HepG2 (cell line): ENCODE measurements around the gene SMNDC1. TPM values are rescaled to one million over a fixed set of nuclear protein-coding genes. Genes with fewer than 3 reads are reported as not detected.
A peak's percentile ranks its signal among the peaks of the same experiment; 100 is the strongest.

Experiments used
- CSRNP2 ChIP-seq: sonication (generic); formaldehyde crosslinking; conservative IDR thresholded peaks from 2 replicates; pipeline ENCODE4 v1.8.0; 2022; ENCODE audit warnings: low read depth, missing genetic modification reagents
- MBD4 ChIP-seq: IDR thresholded peaks from 2 replicates; pipeline ENCODE4 v1.6.1; 2012; ENCODE audit warnings: low read length, inconsistent platforms, borderline replicate concordance
- RXRA ChIP-seq: sonication (generic); formaldehyde crosslinking; IDR thresholded peaks from 2 replicates; pipeline ENCODE4 v1.5.1; 2020; ENCODE audit warnings: missing genetic modification reagents
- SMC3 ChIP-seq: IDR thresholded peaks from 2 replicates; pipeline ENCODE4 v1.6.1; 2011; ENCODE audit warnings: low read length, improper control_type of control experiment
- SP2 ChIP-seq: sonication (generic); formaldehyde crosslinking; IDR thresholded peaks from 2 replicates; pipeline ENCODE4 v1.5.1; 2020; ENCODE audit warnings: mild to moderate bottlenecking, missing genetic modification reagents
- STAG1 ChIP-seq: sonication (generic); formaldehyde crosslinking; IDR thresholded peaks from 2 replicates; pipeline ENCODE4 v1.4.0; 2020; ENCODE audit warnings: missing genetic modification reagents
- TCF7 ChIP-seq: sonication (generic); IDR thresholded peaks from 2 replicates; pipeline ENCODE4 v1.6.1; 2016; ENCODE audit warnings: antibody characterized with exemption, low read depth
- ZBTB10 ChIP-seq: sonication (generic); formaldehyde crosslinking; IDR thresholded peaks from 2 replicates; pipeline ENCODE4 v1.4.0; 2020; ENCODE audit warnings: missing genetic modification reagents, borderline replicate concordance
- ZFP90 ChIP-seq: sonication (generic); formaldehyde crosslinking; IDR thresholded peaks from 2 replicates; pipeline ENCODE4 v1.8.0; 2022; ENCODE audit warnings: missing genetic modification reagents, mild to moderate bottlenecking, inconsistent platforms, borderline replicate concordance
- ZKSCAN5 ChIP-seq: sonication (generic); formaldehyde crosslinking; IDR thresholded peaks from 2 replicates; pipeline ENCODE4 v1.5.1; 2020; ENCODE audit warnings: mild to moderate bottlenecking, missing genetic modification reagents
- ZMYM4 ChIP-seq: sonication (generic); formaldehyde crosslinking; IDR thresholded peaks from 2 replicates; pipeline ENCODE4 v1.8.1; 2023; ENCODE audit warnings: mild to moderate bottlenecking, missing genetic modification reagents
- ZNF251 ChIP-seq: sonication (generic); formaldehyde crosslinking; IDR thresholded peaks from 2 replicates; pipeline ENCODE4 v1.9.0; 2021; ENCODE audit warnings: mild to moderate bottlenecking, missing genetic modification reagents
- ZNF484 ChIP-seq: sonication (generic); formaldehyde crosslinking; IDR thresholded peaks from 2 replicates; pipeline ENCODE4 v1.5.1; 2020; ENCODE audit warnings: mild to moderate bottlenecking, low read depth, missing genetic modification reagents, borderline replicate concordance
- ZNF589 ChIP-seq: sonication (generic); formaldehyde crosslinking; conservative IDR thresholded peaks from 2 replicates; pipeline ENCODE4 v1.8.0; 2022; ENCODE audit warnings: mild to moderate bottlenecking, moderate library complexity, missing genetic modification reagents
- polyA plus RNA-seq, 8 experiments: library from polyadenylated mRNA; depleted of rRNA in 3 of 8; stranded (reverse) in 7 of 8; unstranded in 1 of 8; fragments of >200 nt; fragmentation: Illumina TruSeq in 4 of 8; extraction: Trizol in 4 of 8; gene quantifications; 2 replicates each; pipeline versions ENCODE4 v1.2.1 to v1.2.3, GENCODE V29; 2011 to 2016; ENCODE audit warnings: low read depth in 4 of 8, missing spikeins in 1 of 8, mixed read lengths in 1 of 8; ENCODE audit not compliant: insufficient read depth in 1 of 8
- total RNA-seq, 5 experiments: library from RNA; depleted of rRNA; stranded (reverse); fragments of >200 nt; fragmentation: Illumina TruSeq; extraction: Trizol; gene quantifications; 2 replicates each; pipeline ENCODE4 v1.2.3, GENCODE V29; 2016; ENCODE audit warnings: low read depth in 1 of 5
- TF ChIP-seq, protein P1 (sequence below): sonication (generic); formaldehyde crosslinking; IDR thresholded peaks from 2 replicates; pipeline ENCODE4 v1.4.0; 2020; ENCODE audit warnings: missing genetic modification reagents, borderline replicate concordance
- TF ChIP-seq, protein P2 (sequence below): sonication (generic); formaldehyde crosslinking; IDR thresholded peaks from 2 replicates; pipeline ENCODE4 v1.4.0; 2020; ENCODE audit warnings: missing genetic modification reagents
- TF ChIP-seq, protein P3 (sequence below): sonication (generic); formaldehyde crosslinking; conservative IDR thresholded peaks from 2 replicates; pipeline ENCODE4 v1.4.0; 2020; ENCODE audit warnings: missing genetic modification reagents
- TF ChIP-seq, protein P4 (sequence below): sonication (generic); IDR thresholded peaks from 2 replicates; pipeline ENCODE4 v1.6.1; 2016; ENCODE audit warnings: low read depth, borderline replicate concordance
- TF ChIP-seq, protein P5 (sequence below): sonication (generic); formaldehyde crosslinking; IDR thresholded peaks from 2 replicates; pipeline ENCODE4 v1.4.0; 2020; ENCODE audit warnings: missing genetic modification reagents

SMNDC1 gene
- total and polyA plus RNA-seq, 2 of the 13 experiments (the other 11 are each of a cell fraction or from before 2014, with no cell fraction given), result 7.8 to 8.9 TPM

DNA sequence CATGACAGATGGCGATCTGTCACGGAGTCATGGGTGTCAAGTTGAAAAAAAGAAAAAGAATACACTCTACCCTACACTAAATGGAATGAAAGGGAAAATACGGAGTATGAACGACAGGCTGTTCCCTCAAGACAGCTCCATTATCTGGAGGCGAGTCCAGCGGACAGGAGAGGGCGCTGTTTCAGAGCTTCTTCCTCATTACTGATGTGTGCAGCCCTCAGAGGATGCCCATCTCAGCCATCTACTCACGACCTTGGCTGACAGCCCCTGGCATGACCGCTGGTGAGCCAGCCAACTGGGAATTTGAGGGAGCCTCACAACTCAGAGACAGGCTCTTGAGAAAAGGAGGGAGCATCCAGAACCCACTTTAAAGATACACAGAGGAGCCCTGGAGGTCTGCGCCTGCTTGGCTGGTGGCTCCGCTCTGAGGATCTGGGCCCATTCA, 49.6 kb upstream of the SMNDC1 start (continued):
- TF ChIP-seq, protein P1, sequence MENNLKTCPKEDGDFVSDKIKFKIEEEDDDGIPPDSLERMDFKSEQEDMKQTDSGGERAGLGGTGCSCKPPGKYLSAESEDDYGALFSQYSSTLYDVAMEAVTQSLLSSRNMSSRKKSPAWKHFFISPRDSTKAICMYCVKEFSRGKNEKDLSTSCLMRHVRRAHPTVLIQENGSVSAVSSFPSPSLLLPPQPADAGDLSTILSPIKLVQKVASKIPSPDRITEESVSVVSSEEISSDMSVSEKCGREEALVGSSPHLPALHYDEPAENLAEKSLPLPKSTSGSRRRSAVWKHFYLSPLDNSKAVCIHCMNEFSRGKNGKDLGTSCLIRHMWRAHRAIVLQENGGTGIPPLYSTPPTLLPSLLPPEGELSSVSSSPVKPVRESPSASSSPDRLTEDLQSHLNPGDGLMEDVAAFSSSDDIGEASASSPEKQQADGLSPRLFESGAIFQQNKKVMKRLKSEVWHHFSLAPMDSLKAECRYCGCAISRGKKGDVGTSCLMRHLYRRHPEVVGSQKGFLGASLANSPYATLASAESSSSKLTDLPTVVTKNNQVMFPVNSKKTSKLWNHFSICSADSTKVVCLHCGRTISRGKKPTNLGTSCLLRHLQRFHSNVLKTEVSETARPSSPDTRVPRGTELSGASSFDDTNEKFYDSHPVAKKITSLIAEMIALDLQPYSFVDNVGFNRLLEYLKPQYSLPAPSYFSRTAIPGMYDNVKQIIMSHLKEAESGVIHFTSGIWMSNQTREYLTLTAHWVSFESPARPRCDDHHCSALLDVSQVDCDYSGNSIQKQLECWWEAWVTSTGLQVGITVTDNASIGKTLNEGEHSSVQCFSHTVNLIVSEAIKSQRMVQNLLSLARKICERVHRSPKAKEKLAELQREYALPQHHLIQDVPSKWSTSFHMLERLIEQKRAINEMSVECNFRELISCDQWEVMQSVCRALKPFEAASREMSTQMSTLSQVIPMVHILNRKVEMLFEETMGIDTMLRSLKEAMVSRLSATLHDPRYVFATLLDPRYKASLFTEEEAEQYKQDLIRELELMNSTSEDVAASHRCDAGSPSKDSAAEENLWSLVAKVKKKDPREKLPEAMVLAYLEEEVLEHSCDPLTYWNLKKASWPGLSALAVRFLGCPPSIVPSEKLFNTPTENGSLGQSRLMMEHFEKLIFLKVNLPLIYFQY (CRISPR knock-in tag), result no peak
- TF ChIP-seq MBD4 (no peak), SP2 (CRISPR knock-in tag) (no peak), STAG1 (peak; percentile 72), ZNF484 (CRISPR knock-in tag) (no peak), CSRNP2 (no peak), ZKSCAN5 (CRISPR knock-in tag) (no peak), SMC3 (peak; percentile 87), ZBTB10 (no peak), TCF7 (no peak), RXRA (CRISPR knock-in tag) (no peak), ZFP90 (CRISPR knock-in tag) (no peak), ZMYM4 (no peak), ZNF589 (no peak), ZNF251 (no peak)
- TF ChIP-seq, protein P2, sequence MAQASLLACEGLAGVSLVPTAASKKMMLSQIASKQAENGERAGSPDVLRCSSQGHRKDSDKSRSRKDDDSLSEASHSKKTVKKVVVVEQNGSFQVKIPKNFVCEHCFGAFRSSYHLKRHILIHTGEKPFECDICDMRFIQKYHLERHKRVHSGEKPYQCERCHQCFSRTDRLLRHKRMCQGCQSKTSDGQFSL (CRISPR knock-in tag), result no peak
- TF ChIP-seq, protein P3, sequence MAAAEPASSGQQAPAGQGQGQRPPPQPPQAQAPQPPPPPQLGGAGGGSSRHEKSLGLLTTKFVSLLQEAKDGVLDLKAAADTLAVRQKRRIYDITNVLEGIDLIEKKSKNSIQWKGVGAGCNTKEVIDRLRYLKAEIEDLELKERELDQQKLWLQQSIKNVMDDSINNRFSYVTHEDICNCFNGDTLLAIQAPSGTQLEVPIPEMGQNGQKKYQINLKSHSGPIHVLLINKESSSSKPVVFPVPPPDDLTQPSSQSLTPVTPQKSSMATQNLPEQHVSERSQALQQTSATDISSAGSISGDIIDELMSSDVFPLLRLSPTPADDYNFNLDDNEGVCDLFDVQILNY (CRISPR knock-in tag), result no peak
- TF ChIP-seq, protein P4, sequence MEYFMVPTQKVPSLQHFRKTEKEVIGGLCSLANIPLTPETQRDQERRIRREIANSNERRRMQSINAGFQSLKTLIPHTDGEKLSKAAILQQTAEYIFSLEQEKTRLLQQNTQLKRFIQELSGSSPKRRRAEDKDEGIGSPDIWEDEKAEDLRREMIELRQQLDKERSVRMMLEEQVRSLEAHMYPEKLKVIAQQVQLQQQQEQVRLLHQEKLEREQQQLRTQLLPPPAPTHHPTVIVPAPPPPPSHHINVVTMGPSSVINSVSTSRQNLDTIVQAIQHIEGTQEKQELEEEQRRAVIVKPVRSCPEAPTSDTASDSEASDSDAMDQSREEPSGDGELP, result no peak
- TF ChIP-seq, protein P5, sequence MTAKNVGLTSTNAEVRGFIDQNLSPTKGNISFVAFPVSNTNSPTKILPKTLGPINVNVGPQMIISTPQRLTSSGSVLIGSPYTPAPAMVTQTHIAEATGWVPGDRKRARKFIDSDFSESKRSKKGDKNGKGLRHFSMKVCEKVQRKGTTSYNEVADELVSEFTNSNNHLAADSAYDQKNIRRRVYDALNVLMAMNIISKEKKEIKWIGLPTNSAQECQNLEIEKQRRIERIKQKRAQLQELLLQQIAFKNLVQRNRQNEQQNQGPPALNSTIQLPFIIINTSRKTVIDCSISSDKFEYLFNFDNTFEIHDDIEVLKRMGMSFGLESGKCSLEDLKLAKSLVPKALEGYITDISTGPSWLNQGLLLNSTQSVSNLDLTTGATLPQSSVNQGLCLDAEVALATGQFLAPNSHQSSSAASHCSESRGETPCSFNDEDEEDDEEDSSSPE, result no peak
